ENCODE measurements around the gene ALOX5AP. TPM values are rescaled to one million over a fixed set of nuclear protein-coding genes. Genes with fewer than 3 reads are reported as not detected.

ALOX5AP gene
- total RNA-seq, 1 experiment from 2014 or later = 1.1 TPM

DNA sequence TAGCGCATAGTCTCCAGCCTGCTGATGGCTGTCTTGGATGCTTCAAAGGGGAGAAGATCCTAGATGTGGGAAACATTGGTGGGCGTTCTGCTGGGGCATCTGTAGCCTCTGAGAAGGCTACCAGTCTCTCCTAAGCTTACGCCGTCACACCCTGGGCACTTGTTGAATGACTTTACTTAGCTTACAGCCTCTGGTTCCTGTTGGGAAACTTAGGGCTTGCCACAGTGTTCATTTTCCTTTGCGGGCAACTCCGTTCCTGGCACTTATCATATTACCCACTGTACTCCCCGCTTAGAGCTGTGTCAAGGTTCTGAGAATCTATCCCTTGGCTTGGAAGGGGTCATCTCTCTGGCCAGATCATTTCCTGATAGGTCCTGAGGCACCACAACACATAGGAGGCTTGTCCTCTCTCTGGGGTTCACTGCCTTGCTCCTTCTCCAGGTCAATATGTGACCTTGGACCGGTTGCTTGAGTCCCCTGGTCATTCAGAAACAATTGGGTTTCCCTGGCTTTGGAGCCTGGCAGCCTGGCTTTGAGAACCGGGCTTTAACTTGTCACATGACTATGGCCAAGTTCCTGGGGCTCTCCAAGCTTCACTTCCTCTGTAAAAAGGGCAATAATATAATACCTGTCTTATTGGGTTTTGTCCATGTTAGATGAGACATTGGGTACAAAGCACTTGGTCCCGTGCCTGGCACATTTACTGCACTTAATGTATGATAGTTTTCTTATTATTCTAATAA lies 20.5 kb upstream of the ALOX5AP start:
- DNase-seq (ENCODE audit: low spot score) = no peak

DNA sequence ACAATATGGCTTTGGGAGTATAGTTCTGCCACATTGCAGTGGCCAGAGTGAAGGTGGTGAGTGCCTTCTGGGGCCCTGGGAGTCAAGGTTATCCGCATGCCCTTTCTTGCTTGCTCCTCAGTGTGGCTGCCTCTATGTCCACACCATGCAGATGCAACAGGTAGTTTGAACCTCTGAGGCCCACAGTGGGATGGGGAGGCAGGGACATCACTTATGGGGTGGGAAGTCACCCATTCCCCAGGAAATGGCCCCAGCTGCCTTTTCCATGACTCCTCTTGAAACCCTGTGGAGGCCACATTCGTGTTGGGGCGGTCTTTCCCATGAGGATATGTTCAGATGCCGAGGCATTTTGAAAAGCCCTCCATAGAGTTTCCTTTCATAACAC lies 20.0 kb upstream of the ALOX5AP start:
- DNase-seq (ENCODE audit: low spot score) = no peak

- no peak for DNase-seq (ENCODE audit: low spot score)
Measured at GRCh38 chr13:30715837-30716236, 19.5 kb upstream of the ALOX5AP start.

- no peak for DNase-seq (ENCODE audit: low spot score)
Measured at GRCh38 chr13:30718661-30719524, 16.4 kb upstream of the ALOX5AP start.

DNA sequence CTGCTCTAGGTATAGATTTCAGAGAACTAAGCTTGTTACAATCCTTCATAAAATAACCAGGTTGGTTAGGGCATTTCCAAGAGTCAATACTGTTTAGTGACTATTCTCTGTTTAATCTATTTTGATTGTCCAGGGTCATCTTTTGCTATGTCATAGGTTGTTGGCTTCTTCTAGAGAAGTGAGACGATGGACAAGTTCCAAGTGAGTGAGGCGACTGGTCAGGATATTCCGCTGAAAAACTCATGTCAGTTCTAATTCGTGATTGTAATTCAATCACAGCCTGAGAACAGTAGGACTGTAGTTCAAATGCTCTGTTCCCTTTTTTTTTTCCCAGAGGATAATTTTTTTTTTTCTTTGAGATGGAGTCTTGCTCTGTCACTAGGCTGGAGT lies 15.8 kb upstream of the ALOX5AP start:
- no peak for DNase-seq (ENCODE audit: low spot score)

GRCh38 chr13:30720172-30720869 lies 15.0 kb upstream of the ALOX5AP start:
- no peak for DNase-seq (ENCODE audit: low spot score)

GRCh38 chr13:30721936-30722335 lies 13.4 kb upstream of the ALOX5AP start:
- no peak for DNase-seq (ENCODE audit: low spot score)

GRCh38 chr13:30722361-30722760 lies 13.0 kb upstream of the ALOX5AP start:
- DNase-seq (ENCODE audit: low spot score) = no peak

GRCh38 chr13:30724778-30725177 lies 10.6 kb upstream of the ALOX5AP start:
- DNase-seq (ENCODE audit: low spot score) = no peak

DNA sequence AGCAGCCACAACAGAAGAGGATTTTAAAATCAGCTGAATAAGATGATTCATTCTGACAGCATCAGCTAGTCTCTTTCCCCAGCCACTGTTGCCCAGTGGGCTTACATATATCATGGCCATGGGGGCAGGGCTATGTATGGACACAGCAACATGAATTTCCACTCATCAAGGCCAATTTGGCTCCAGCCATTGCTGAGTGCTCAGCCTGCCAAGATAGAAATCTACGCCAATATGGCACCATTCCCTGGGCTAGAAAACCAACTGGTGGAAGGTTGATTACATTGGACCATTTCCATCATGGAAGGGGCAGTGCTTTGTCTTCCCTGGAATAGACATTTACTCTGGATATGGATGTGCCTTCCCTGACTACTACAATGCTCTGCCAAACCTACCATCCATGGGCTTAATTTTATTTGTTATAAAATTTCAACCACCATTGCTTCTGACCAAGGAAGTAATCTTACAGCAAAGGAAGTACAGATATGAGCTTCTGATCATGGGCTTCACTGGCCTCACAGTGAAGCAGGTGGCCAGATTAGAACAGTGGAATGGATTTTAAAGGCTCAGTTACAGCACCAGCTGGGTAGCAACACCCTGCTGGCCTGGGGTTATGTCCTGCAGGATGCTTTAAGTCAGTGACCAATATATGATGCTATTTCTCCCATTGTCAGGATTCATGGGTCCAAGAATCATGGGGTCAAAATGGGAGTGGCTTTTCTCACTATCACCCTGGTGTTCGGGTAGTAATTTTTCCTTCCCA lies 9.8 kb upstream of the ALOX5AP start:
- DNase-seq (ENCODE audit: low spot score) = no peak

- DNase-seq (ENCODE audit: low spot score) = no peak
Measured at GRCh38 chr13:30726192-30726591, 9.2 kb upstream of the ALOX5AP start.

GRCh38 chr13:30727491-30728355 lies 7.6 kb upstream of the ALOX5AP start:
- DNase-seq (ENCODE audit: low spot score) = no peak

DNA sequence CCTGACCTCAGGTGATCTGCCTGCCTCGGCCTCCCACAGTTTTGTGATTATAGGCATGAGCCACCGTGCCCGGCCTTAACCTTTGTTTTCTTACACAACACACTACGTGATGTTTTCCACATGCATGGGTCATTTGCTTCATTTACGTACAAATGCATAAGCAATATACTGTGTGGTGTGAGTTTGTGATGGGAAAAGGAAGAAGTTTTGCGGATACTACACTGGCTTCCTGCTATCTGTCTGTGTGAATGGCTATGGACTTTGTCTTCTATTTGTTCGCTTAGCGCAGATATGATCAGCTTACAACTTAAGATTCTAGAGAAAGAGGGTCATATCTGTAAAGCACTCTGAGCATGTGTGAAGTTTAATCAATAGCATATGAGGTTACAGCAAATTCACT lies 5.5 kb upstream of the ALOX5AP start:
- DNase-seq (ENCODE audit: low spot score) = no peak

- DNase-seq (ENCODE audit: low spot score) = no peak
Measured at GRCh38 chr13:30730526-30730925, 4.8 kb upstream of the ALOX5AP start.

- no peak for DNase-seq (ENCODE audit: low spot score)
Measured at GRCh38 chr13:30731361-30732045, 3.8 kb upstream of the ALOX5AP start.

DNA sequence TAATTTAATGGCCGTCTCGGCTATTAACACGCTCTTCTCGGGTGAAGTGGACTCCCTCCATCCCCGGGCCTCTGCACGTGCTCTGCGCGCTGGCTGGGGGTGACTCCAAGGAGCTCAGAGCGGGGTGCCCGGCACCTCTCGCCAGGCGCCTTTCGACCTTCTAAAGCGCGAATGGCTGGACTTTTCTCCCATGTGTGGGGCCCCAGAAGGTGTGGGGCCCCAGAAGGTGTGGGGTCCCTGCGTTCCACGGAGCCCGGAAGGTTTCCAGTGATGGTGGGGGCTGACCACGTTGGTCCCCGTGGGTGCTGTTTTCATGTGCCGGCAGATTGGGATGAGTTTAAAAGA lies 3.3 kb upstream of the ALOX5AP start:
- DNase-seq (ENCODE audit: low spot score) = no peak

DNA sequence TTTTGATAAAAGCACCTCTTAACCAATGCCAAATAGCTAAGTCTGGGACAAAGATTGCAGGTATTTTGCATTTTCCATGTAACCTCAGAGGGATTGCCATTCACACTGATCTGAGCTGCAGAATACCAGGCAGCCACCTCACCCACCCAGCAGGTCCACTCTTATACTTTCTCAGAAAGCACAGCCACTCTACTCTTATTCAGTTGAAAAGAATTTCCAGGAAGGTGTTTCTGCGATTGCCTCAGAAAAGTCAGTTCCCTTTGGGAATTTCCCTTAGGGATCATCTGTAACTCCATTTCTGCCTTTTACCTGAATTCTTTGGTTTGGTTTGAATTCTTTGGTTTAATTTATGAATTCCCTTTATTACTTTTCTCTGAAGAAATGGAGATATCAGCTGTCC lies 904 bp upstream of the ALOX5AP start:
- no peak for DNase-seq (ENCODE audit: low spot score)

- no peak for DNase-seq (ENCODE audit: low spot score)
Measured at GRCh38 chr13:30735872-30736175, 481 bp downstream of the ALOX5AP start.

DNA sequence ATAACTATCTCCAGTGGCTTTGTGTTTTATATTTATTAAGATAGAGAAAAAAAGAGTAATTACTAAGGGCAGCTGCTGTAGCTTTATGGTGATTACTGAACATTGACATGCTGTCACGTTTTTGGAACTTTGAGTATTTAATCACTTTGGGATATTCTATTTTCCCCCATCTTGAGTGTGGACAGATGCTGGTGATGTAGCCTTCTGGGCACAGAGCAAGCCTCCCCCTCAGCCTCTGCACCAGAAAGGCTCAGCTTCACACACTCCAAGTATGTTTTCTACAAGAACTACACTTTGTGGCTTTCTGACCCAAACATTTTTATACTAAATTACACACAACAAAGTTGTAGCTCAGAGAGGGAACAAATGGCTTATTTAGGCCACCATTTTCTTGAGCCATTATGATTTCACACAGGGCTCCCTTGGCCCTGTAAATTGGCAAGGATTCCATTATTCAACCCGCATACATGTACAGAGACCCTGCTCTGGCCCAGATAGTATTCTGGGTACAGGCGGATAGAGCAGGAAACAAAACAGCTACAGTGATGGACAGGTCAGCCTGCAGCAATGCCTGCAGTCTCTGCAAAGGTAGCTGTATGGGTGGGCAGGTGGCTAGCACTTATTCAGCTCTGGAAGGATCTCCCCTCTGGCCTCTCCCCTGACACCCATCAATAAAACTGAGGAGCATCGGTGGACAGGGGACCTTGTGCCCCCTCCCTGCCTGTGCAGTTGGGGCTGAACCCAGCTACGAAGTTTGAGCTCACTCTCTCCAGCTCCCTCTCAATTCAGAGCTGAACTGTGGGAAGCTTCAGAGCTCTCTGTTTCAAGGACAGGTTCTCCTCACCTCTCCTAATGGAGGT lies 1.3 kb downstream of the ALOX5AP start:
- DNase-seq (ENCODE audit: low spot score) = no peak
